Islet precursor cell (in vitro differentiated cells): ENCODE measurements around the gene GALNT9.
"Not testable (repeated sequence)": the region's sequence is repeated elsewhere in the genome, so short reads cannot be mapped to it uniquely, and the experiment has no call there.

Experiments used
- DNase-seq: peaks from one replicate; pipeline ENCODE4 v3.0.0-alpha.2; 2018

Gene GALNT9

GRCh38 chr12:132210223-132211055 lies 119.0 kb downstream of the GALNT9 start:
- DNase-seq: no peak

DNA sequence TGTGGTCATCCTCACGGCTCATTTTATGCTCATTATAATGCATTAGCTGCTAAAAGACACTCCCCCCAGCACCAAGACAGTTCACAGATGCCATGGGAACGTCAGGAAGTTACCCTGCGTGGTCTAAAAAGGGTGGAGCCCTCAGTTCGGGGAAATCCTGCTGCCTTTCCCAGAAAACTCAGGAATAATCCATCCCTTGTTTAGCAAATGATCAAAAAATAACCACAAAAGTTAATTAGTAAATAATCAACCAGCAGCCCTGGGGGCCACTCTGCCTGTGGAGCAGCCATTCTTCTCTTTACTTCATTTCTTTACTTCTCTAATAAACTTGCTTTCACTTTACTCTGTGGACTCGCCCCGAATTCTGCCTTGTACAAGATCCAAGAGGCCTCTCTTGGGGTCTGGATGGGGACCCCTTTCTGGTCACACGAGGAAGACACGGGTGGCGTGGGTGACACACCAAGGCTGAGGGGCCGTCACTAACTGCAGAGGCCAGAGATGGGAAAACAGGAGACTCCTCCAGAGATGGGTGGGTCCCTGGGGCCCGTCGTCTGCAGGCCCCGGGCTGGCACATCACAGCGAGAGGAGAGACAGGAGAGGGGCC lies 119.7 kb downstream of the GALNT9 start:
- DNase-seq: no peak

- no peak for DNase-seq
Observed at GRCh38 chr12:132208153-132208823, 121.1 kb downstream of the GALNT9 start.

DNA sequence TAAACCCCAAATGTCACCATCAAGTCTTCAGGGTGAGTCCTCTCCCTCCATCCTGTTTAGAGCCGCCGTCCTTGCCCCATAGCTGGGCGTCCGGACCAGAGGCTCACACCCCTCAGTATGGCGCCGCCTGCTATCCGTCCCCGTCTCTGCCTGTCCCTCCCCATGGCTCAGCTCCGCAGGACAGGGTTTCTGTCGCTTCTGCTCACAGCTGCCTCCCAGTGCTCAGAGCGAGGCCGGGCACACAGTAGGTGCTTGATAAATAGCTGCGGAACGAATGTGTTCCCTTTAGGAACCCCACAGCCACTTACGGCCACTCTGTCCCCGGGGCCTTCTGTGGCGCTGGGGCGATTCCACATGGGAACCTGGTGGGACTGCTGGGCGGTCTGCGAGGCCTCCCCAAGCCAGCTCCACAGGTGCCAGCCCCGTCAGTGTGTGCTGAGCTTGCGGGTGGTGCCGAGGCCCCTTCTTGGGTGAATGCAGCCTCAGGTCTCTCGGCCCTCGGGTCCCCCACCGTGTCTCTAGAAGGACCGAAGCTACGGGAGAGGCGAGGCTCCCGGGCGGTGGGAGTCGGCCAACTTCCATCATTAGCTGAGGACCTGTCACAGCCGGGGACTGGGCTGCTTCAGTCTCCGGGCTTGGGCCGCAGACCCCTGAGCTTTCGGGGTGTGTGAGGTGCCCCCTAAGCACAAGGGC lies 122.2 kb downstream of the GALNT9 start:
- no peak for DNase-seq

GRCh38 chr12:132206046-132206434 lies 123.3 kb downstream of the GALNT9 start:
- DNase-seq: no peak

DNA sequence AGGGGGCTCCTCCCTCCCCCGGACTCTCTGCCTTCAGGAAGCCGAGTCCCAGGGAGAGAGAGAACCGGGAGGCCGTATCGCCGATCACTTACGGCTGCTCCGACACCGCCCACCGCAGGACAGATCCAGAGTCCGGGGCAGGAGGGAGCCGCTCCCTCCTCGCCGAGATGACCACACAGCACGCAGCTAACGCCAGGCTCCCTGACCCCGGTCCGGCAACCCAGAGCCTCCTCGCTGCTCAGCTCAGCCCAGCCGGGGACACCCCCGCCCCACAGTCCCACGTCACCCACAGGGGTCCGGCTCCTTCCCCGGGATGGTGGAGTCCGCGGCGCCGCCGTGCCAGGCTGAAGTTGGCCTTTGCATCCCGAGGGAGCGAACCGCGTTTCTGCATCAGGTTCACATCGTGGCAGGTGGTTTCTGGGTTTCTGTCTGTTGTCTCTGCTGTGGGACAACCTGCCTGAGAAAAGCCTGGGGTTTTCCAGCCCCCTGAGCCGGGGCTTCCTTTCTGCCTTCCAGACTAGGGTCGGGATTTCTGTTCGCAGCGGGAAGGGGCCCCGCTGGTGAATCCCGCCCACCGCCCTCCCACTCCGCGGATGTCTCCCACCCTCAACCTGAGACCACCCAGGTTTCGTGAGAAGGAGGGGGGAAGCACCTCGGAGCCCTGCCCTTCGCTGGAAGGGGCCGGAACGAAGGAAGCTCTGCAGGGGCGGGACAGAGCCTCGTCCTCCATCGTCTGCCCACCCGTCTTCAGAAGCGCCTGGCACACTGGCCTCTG lies 123.9 kb downstream of the GALNT9 start:
- no peak for DNase-seq

DNA sequence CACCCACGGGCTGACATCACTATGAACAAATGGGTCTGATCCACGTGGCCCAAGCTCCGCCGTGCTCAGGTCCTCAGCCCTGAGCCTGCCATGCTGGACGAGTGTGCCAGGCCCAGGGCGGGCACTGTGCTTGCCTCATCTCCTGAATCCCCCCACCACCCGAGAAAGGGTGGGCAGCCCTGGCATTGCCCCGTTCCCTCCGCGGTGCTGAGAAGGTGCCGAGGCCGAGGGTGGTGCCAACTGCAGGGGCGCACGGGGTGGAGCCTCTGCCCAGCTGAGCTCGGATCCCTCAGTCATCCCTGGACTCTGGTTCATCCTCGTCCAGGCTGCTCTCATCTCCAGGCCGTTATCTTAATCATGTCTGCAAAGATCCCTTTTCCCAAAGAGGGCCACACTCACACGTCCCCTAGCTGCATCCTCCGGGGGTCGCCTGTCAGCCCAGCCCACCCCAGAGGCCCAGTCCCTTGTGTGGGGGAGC lies 124.6 kb downstream of the GALNT9 start:
- DNase-seq: no peak

GRCh38 chr12:132204063-132204792 lies 125.2 kb downstream of the GALNT9 start:
- DNase-seq: no peak

- DNase-seq: no peak
Observed at GRCh38 chr12:132202929-132203721, 126.3 kb downstream of the GALNT9 start.

- DNase-seq: no peak
Observed at GRCh38 chr12:132201391-132202120, 127.8 kb downstream of the GALNT9 start.

GRCh38 chr12:132200800-132201199 lies 128.6 kb downstream of the GALNT9 start:
- DNase-seq: no peak

DNA sequence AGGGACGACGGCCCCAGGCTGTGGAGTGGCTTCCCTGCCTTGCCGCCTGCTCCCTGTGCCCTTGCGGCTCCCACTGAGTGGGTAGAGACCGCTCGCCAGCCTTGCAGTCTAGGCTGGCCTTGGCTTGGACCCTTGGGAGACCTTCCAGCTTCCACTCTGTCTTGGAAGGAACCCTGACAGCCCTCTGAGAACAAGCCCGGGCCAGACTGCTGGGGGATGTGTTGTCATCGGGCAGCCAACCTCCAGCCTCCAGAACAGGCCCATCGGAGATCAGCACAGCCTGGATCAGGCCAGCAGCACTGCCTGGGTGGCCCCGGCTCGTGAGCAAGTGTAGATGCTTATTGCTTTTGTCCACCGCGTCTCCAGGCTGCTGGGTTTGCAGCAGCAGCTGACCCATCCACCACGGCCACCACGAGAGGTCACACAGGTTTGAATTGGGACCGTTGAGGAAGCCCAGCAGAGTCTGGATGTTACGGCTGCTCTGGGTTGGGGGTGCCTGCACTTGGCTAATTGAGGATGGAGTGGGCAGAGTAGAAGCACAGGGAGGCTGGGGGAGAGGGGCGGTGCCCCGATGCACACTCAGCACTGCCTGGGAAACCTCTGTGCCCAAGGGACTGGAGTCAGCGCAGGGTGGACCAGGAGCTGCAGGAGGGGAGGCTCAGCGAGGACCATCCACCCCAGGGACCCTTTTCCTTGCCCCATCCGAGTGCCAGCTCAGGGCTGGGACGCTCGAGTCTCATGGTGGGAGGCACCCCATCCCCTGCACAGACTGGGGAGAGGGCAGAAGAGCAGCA lies 129.7 kb downstream of the GALNT9 start:
- no peak for DNase-seq

DNA sequence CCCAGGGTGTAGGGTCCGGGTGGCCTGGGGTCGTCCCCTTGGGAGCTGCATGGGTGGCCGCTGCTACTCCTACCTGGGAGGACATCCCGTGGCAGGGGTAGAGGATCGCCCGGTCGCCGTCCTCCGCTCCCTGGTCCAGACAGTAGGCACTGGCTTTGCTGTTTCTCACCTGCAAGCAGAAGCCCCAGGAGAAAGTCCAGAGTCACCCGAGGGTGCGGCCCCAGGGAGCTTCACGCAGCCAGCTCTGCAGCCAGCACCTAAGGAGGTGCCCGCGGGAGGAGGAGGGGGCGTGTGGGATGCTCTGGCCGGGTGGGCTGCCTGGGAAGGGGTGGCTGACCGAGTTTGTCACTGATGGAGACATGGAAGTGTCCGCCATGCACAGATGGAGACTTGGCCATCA lies 130.3 kb downstream of the GALNT9 start:
- no peak for DNase-seq

GRCh38 chr12:132197581-132198354 lies 131.6 kb downstream of the GALNT9 start:
- DNase-seq: no peak

GRCh38 chr12:132196873-132197390 lies 132.5 kb downstream of the GALNT9 start:
- DNase-seq: no peak

GRCh38 chr12:132196038-132196872 lies 133.1 kb downstream of the GALNT9 start:
- DNase-seq: no peak

DNA sequence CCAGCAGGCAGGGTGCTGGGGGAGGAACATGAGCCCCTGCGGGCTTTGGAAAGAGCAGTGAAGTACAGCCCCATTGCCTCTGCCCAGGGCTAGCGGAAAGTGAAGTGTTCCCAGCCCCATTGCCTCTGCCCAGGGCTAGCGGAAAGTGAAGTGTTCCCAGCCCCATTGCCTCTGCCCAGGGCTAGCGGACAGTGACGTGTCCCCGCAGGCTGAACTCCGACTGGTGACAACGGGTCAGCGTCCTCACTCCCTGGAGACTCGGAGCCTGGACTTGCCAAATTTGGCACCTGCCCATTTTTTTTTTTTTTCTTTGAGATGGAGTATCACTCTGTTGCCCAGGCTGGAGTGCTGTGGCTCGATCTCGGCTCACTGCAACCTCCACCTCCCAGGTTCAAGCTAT lies 134.1 kb downstream of the GALNT9 start:
- not testable (repeated sequence) for DNase-seq
